B cell (primary cell): ENCODE data around the gene CDKAL1. TPM values are rescaled to one million over a fixed set of nuclear protein-coding genes. Genes with fewer than 3 reads are reported as not detected.

Experiments used
- ATAC-seq: fragments of 200-7000 bp; cut with Tn5 transposase; one replicate; pipeline ENCODE4 v1.10.0; 2021; ENCODE audit warnings: low read depth, mild to moderate bottlenecking, moderate number of reproducible peaks, moderate library complexity
- CTCF ChIA-PET: fragments of 350-600 bp; sonication (Branson Sonifier 250); formaldehyde crosslinking; loops from one replicate; lab custom pipeline; 2021; ENCODE audit warnings: antibody characterized with exemption, inconsistent platforms; lab: Charles Lee
- POLR2A ChIA-PET: fragments of 350-600 bp; sonication (Branson Sonifier 250); formaldehyde crosslinking; loops from one replicate; lab custom pipeline; 2021; ENCODE audit warnings: antibody characterized with exemption; lab: Charles Lee
- DNase-seq: peaks from one replicate; pipeline ENCODE4 v3.0.0; 2013
- H2AFZ ChIP-seq: 2 replicates; pipeline ENCODE4 v1.6.1; 2012; ENCODE audit warnings: mild to moderate bottlenecking, low read depth, low read length; ENCODE audit not compliant: insufficient read depth, poor library complexity, severe bottlenecking
- H3K27ac ChIP-seq, 2 donors: 1 replicate in 1 of 2; 2 replicates in 1 of 2; pipeline ENCODE4 v1.5.1; 2012 to 2013; ENCODE audit warnings: low read length in 2 of 2, mild to moderate bottlenecking in 2 of 2, moderate library complexity in 1 of 2
- H3K27me3 ChIP-seq, 4 experiments: fragments of 200-600 bp in 1 of 4; sonication (generic) in 1 of 4; replicated peaks in 1 of 4; 1 replicate in 2 of 4; 2 replicates in 2 of 4; pipeline versions ENCODE4 v1.6.1 to v1.7.0; 2013 to 2016; ENCODE audit warnings: low read length in 3 of 4, mild to moderate bottlenecking in 2 of 4, mixed read lengths in 1 of 4, moderate library complexity in 1 of 4; ENCODE audit not compliant: insufficient read depth in 4 of 4, control insufficient read depth in 3 of 4; ENCODE audit errors: control extremely low read depth in 1 of 4
- H3K36me3 ChIP-seq, 2 experiments: replicated peaks in 1 of 2; 1 replicate in 1 of 2; 2 replicates in 1 of 2; pipeline versions ENCODE4 v1.6.1 to v1.7.1; 2013; ENCODE audit warnings: low read length in 1 of 2; ENCODE audit not compliant: insufficient read depth in 2 of 2, control insufficient read depth in 1 of 2; ENCODE audit errors: control extremely low read depth in 1 of 2, extremely low read depth in 1 of 2
- H3K4me1 ChIP-seq, 2 donors: fragments of 200-600 bp in 1 of 2; sonication (generic) in 1 of 2; 1 replicate in 1 of 2; 2 replicates in 1 of 2; pipeline versions ENCODE4 v1.5.1 to v1.6.1; 2013 to 2017; ENCODE audit warnings: low read length in 2 of 2; ENCODE audit not compliant: control insufficient read depth in 2 of 2, insufficient read depth in 2 of 2
- H3K4me2 ChIP-seq: replicated peaks from 2 replicates; pipeline ENCODE3; 2012; ENCODE audit warnings: mild to moderate bottlenecking, low read depth, low read length; ENCODE audit not compliant: poor library complexity, severe bottlenecking
- H3K4me3 ChIP-seq, 5 experiments: fragments of 200-600 bp in 1 of 5; sonication (generic) in 1 of 5; 1 replicate in 3 of 5; 2 replicates in 2 of 5; pipeline versions ENCODE4 v1.5.1 to v1.7.0; 2011 to 2016; ENCODE audit warnings: low read length in 4 of 5, mild to moderate bottlenecking in 4 of 5, low read depth in 2 of 5, control low read depth in 1 of 5, moderate library complexity in 1 of 5; ENCODE audit not compliant: insufficient read depth in 1 of 5; ENCODE audit errors: control extremely low read depth in 1 of 5, extremely low read depth in 1 of 5
- H3K79me2 ChIP-seq: fragments of 200-600 bp; sonication (generic); one replicate; pipeline ENCODE4 v1.6.0; 2016; ENCODE audit warnings: low read length; ENCODE audit not compliant: control insufficient read depth, insufficient read depth
- H3K9ac ChIP-seq: fragments of 200-600 bp; sonication (generic); 2 replicates; pipeline ENCODE4 v1.6.1; 2017; ENCODE audit warnings: mild to moderate bottlenecking, low read length, moderate library complexity
- H3K9me3 ChIP-seq, 3 donors: one replicate each; pipeline versions ENCODE4 v1.6.1 to v1.7.1; 2013; ENCODE audit warnings: low read length in 2 of 3; ENCODE audit not compliant: control insufficient read depth in 2 of 3, insufficient read depth in 1 of 3; ENCODE audit errors: control extremely low read depth in 1 of 3
- H4K20me1 ChIP-seq: 2 replicates; pipeline ENCODE4 v1.6.0; 2012; ENCODE audit warnings: mild to moderate bottlenecking, low read length; ENCODE audit not compliant: insufficient read depth, control insufficient read depth, poor library complexity, severe bottlenecking
- H3K27ac Mint-ChIP-seq: one replicate; pipeline ENCODE4 v1.8.0; 2021; ENCODE audit warnings: mixed read lengths
- H3K27me3 Mint-ChIP-seq: one replicate; pipeline ENCODE4 v1.8.0; 2021; ENCODE audit warnings: mixed read lengths
- H3K4me1 Mint-ChIP-seq: one replicate; pipeline ENCODE4 v1.8.0; 2021; ENCODE audit warnings: mixed read lengths
- H3K4me3 Mint-ChIP-seq: one replicate; pipeline ENCODE4 v1.8.0; 2021; ENCODE audit warnings: mixed read lengths
- H3K9me3 Mint-ChIP-seq: one replicate; pipeline ENCODE4 v1.8.0; 2022; ENCODE audit warnings: mixed read lengths; ENCODE audit not compliant: insufficient read depth
- CTCF ChIP-seq: fragments of 200-600 bp; IDR thresholded peaks from one replicate; pipeline ENCODE4 v1.8.0; 2022; ENCODE audit warnings: antibody characterized with exemption, mild to moderate bottlenecking
- EZH2 ChIP-seq: IDR thresholded peaks from 2 replicates; pipeline ENCODE4 v1.6.1; 2012; ENCODE audit warnings: borderline replicate concordance, low read depth, mild to moderate bottlenecking, moderate library complexity, low read length; ENCODE audit not compliant: insufficient read depth, poor library complexity, severe bottlenecking
- WGBS: methylation state at CpG from one replicate; pipeline ENCODE4 v1.1.5; 2013; ENCODE audit warnings: missing lambda C conversion rate; ENCODE audit not compliant: insufficient coverage; 5-methylcytosine and 5-hydroxymethylcytosine counted together
- intact Hi-C: fragments of 100-400 bp; cut with micrococcal nuclease; formaldehyde crosslinking; loops from one replicate; pipeline ENCODE4 v1.10.0; 2022
- polyA plus RNA-seq: library from polyadenylated mRNA; depleted of rRNA; stranded (reverse); fragments of >200 nt; gene quantifications from 2 replicates; pipeline ENCODE4 v1.2.3, GENCODE V29; 2012
- total RNA-seq, 2 donors: library from RNA; stranded (reverse); fragments of 120-200 nt in 1 of 2; gene quantifications; 1 replicate in 1 of 2; 2 replicates in 1 of 2; pipeline versions ENCODE4 v1.2.3 to v1.2.4, GENCODE V29; 2013 to 2022

The CDKAL1 gene
- total and polyA plus RNA-seq, 2 donors (not counting 1 experiment from before 2014, with no cell fraction given) = 6.1 to 33.3 TPM

GRCh38 chr6:21187485-21187884 lies 653.2 kb downstream of the CDKAL1 start:
- POLR2A ChIA-PET = no interaction called here
- WGBS = no CpG with 5 or more reads among the region's 2 CpGs
- TF ChIP-seq EZH2 (no peak), CTCF (no peak)
- H3K27me3 ChIP-seq = no peaks in the 10 kb centered on the region
- no peaks in the 10 kb centered on the region for H3K27me3 Mint-ChIP-seq
- peaks cover 38% of the 10 kb centered on the region for H3K4me1 Mint-ChIP-seq
- no peak overlapping the region for H3K27ac ChIP-seq
- H3K79me2 ChIP-seq = no peaks in the 10 kb centered on the region
- H3K9me3 ChIP-seq = no peaks in the 10 kb centered on the region
- ATAC-seq (no peak), DNase-seq (no peak)
- peaks cover 8 to 10% of the 10 kb centered on the region in 2 donors for H3K4me1 ChIP-seq
- no peak overlapping the region for H3K27ac Mint-ChIP-seq
- no peak overlapping the region for H3K4me2 ChIP-seq
- H4K20me1 ChIP-seq = no peaks in the 10 kb centered on the region
- H3K4me3 Mint-ChIP-seq = no peak overlapping the region
- no peak overlapping the region for H3K9ac ChIP-seq
- H3K9me3 Mint-ChIP-seq = no peaks in the 10 kb centered on the region
- no peak overlapping the region for H3K4me3 ChIP-seq
- intact Hi-C loops = no loop called here
- CTCF ChIA-PET = interaction anchor here (0.7 kb wide), 1 partner anchor 13 kb away, joined by 3 read pairs; no protein-coding TSS in a partner anchor
- no peaks in the 10 kb centered on the region for H3K36me3 ChIP-seq
- H2AFZ ChIP-seq = no peak overlapping the region

- Histone ChIP-seq H3K4me3 (no peak overlapping the region), H3K27ac (peak overlapping the region in 1 of 2 donors; percentile 22), H3K4me1 (peaks cover 8 to 10% of the 10 kb centered on the region in 2 donors), H3K4me2 (peak overlapping the region; percentile 35), H3K36me3 (no peaks in the 10 kb centered on the region), H3K27me3 (no peaks in the 10 kb centered on the region), H4K20me1 (no peaks in the 10 kb centered on the region), H3K9me3 (no peaks in the 10 kb centered on the region), H3K9ac (peak overlapping the region; percentile 16), H2AFZ (peak overlapping the region; percentile 52), H3K79me2 (no peaks in the 10 kb centered on the region)
- POLR2A ChIA-PET = no interaction called here
- no peak for DNase-seq
- Mint-ChIP-seq H3K4me1 (peaks cover 38% of the 10 kb centered on the region), H3K9me3 (peaks cover 4% of the 10 kb centered on the region), H3K27ac (peak overlapping the region; percentile 73), H3K4me3 (peak overlapping the region; percentile 47), H3K27me3 (no peaks in the 10 kb centered on the region)
- 26% methylated on average over 6 of the region's 9 CpGs for WGBS
- intact Hi-C loops = no loop called here
- CTCF ChIA-PET = no interaction called here
- TF ChIP-seq CTCF (no peak), EZH2 (no peak)
- no peak for ATAC-seq
Measured at GRCh38 chr6:21188505-21189223, 654.4 kb downstream of the CDKAL1 start.
